ENCODE results near the gene PDE6B.
"Not testable (repeated sequence)": the region's sequence is repeated elsewhere in the genome, so short reads cannot be mapped to it uniquely, and the experiment has no call there.

Gene PDE6B

DNA sequence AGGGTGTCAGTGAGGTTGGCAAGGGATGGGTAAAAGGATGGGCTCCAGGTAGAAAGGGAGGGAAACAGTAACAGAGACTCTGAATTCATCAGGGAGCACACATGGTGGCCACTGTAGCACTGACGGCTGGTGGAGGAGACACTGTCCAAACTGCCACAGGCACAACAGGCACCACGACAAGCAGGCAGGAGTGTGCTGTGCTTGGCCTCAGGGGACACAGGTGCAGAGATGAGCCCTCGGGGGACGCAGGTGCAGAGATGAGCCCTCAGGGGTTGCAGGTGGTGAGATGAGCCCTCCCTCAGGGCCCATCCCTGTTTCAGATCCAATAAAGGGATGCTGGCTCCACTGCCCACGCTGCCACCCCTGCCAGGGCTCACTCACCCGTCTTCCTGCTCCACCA lies 7.6 kb downstream of the PDE6B start:
- H3K4me3 ChIP-seq (ENCODE audit: low read length): no peak overlapping the region
- no peak for DNase-seq (ENCODE audit: low read depth, low spot score)

DNA sequence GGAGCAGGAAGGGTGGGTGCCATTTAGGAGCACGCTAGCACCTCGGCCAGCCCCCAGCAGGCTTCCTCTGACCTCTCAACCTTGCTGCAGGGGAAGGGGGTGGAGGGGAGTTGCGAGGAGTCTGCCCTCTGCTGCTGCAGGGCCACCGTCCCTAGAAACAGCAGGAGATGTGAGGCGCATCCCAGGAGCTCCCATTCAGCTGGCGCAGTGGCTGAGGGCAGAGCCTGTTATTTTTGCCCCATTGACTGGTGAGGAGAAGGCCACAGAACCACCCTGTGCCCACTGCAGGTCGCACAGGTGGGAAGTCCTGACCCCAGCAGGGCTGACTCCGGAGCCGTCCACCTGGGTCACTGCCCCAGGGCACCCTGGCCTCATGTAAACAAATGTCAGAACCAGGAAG lies 8.0 kb downstream of the PDE6B start:
- DNase-seq (ENCODE audit: low read depth, low spot score): no peak
- no peak overlapping the region for H3K4me3 ChIP-seq (ENCODE audit: low read length)

DNA sequence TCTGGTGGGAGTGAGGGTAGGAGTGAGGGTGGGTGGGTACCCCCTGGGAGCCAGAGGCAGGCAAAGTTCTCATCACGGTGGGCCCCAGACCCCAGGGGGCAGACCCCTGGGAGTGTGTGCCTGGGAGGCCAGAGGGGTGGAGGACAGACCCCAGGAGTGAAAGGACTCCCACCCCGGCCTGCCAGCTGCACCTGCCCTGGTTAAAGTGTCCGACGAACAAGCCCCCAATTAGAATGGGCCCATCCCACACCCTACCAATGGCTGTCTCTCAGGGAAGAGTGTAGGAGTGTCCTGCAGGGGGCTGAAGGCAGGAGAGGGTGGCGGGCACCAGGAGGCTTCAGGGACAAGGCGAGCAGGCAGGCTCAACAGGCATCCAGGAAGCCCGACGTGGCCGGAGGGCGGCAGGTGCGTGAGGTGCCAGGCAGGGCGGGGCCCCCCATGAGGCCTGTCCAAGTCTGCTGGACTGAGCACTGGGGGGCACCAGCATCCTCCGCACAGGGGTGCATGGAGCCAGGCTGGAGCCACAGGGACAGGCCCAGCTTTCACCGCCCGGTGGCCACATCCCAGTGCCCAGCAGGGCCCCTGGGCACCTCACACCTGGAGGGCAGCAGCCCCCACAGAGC lies 8.7 kb downstream of the PDE6B start:
- no peak for DNase-seq (ENCODE audit: low read depth, low spot score)

DNA sequence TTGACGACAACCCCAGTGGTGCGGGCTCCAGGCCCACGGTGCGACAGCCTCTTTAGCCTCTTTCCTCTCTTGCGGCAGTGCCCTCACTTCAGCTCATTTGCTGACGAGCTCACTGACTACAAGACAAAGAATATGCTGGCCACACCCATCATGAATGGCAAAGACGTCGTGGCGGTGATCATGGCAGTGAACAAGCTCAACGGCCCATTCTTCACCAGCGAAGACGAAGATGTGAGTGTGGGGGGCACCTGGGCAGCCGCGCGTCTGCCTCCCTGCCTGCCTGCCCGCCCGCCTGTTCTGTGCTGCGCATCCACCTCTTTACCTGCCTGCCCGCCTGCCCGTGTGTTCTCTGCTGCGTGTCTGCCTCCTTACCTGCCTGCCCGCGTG lies 9.2 kb downstream of the PDE6B start:
- DNase-seq (ENCODE audit: low read depth, low spot score): no peak
- no peak overlapping the region for H3K4me3 ChIP-seq (ENCODE audit: low read length)

More for the DNA sequence above, 8.7 kb downstream of the PDE6B start:
- H3K4me3 ChIP-seq (ENCODE audit: low read length): no peak overlapping the region

DNA sequence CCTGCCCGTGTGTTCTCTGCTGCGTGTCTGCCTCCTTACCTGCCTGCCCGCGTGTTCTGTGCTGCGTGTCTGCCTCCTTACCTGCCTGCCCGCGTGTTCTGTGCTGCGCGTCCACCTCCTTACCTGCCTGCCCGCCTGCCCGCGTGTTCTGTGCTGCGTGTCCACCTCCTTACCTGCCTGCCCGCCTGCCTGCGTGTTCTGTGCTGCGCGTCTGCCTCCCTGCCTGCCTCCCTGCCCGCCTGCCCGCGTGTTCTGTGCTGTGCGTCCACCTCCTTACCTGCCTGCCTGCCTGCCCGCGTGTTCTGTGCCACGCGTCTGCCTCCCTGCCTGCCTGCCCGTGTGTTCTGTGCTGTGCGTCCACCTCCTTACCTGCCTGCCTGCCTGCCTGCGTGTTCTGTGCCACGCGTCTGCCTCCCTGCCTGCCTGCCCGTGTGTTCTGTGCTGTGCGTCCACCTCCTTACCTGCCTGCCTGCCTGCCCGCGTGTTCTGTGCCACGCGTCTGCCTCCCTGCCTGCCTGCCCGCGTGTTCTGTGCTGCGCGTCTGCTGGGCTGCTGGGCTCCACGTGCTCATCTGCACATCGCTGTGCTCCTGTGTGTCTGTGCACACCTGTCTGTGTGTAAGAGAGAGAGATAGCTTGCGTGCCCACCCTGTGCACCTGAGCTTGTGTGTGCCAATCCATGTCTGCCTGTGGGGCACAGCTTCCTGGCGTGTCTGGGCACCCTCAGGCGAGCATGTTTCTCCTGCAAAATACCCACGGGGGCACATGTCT lies 9.9 kb downstream of the PDE6B start:
- DNase-seq (ENCODE audit: low read depth, low spot score); H3K4me3 ChIP-seq (ENCODE audit: low read length): not testable (repeated sequence)

DNA sequence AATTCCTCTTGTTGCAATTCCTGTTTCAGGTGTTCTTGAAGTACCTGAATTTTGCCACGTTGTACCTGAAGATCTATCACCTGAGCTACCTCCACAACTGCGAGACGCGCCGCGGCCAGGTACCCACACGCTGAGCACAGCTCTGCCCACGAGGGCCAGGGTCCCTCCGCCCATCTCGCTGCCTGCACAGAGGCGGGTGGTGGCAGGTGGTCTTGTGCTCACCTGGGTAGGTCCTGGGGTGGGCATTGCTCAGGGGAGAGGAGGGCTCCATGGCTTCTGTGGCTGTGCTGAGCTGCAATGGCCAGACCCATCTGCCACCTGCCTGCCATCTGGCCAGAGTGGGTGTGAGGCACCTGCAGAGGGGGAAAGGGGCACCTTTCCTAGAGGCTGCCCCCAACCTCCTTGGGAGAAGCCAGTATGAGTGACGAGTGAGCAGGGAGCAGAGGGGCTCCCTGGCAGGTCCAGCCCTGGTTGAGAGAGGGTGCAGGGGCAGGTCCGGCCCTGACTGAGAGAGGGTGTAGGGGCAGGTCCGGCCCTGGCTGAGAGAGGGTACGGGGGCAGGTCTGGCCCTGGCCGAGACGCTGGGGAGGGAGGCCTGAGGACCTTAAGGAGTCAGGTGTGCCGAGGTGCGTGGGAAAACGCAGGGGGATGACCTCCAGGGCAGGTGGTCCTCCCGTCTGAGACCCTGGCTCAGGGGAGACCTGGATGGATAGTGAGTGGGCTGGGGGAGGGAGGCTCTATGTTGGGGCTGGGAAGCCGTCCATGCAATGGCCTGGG lies 10.7 kb downstream of the PDE6B start:
- H3K4me3 ChIP-seq (ENCODE audit: low read length): no peak overlapping the region
- no peak for DNase-seq (ENCODE audit: low read depth, low spot score)

DNA sequence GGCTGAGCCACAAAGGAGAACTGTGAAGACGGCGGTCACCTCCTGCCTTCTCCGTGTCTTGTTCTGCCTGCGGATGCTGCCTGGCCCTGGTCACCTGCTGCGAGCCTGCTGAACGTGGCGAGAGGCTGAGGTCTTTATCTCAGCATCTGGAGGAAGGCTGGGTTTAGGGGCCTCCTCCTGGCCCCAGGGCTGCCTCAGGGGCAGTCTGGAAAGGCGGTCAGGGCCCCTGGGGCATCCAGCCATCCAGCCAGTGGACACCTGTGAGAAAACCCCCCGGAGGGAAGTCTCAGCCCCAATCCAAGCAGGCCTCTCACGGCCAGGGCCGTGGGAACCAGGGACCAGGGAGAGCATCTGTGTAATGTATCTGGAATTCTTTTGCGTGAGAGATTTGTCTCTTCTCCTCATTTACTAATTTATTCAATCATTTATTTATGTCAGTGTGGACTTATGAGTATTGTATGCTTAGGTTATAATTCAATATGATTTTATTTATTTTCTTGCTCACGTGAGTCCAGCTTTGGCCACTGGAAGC lies 11.3 kb downstream of the PDE6B start:
- DNase-seq (ENCODE audit: low read depth, low spot score): no peak
- H3K4me3 ChIP-seq (ENCODE audit: low read length): no peak overlapping the region

DNA sequence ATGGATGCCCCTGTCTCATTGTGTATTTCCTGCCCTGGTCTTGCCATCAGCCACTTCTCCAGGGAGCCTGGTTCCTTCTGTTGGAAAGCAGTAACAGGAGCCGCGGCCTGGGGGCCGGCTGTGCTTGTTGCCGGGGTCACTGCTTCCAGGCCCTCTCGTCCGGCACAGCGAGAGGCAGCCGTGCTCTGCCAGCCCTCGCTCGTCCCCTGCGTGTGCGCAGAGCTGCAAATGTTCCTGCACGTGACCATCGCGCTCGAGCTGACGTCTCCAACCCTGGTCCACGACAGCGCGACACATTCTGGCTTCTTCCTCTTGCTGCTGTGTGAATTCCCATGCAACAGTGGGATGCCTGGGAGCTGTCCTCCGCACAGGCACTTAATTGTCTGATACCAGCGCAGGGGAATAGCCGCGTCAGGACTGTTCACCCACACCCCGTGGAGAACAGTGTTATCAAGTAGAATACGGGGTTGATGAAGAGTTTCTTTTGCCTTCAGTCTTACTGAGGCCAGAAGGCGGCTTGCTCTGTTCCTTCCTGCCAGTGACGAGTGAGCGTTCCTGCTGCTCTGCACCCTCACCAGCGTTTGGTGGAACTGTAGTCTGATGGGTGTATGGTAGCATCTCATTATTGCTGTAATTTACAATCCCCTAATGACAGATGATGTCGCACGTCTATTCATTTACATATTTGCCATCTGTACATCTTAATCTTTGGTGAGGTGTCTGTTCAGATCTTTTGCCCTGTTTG lies 12.3 kb downstream of the PDE6B start:
- no peak overlapping the region for H3K4me3 ChIP-seq (ENCODE audit: low read length)
- no peak for DNase-seq (ENCODE audit: low read depth, low spot score)

DNA sequence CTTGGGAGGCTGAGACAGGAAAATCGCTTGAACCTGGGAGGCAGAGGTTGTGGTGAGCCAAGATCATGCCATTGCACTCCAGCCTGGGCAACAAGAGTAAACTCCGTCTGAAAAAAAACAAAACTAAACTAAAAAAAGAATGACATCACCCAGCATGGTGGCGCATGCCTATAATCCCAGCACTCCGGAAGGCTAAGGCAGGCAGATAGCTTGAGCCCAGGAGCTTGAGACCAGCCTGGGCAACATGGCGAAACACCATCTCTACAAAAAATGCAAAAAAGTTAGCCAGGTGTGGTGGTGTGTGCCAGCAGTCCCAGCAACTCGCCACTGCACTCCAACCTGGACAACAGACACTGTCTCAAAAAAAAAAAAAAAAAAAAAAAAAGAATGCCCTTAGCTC lies 17.0 kb downstream of the PDE6B start:
- not testable (repeated sequence) for H3K4me3 ChIP-seq (ENCODE audit: low read length); DNase-seq (ENCODE audit: low read depth, low spot score)

DNA sequence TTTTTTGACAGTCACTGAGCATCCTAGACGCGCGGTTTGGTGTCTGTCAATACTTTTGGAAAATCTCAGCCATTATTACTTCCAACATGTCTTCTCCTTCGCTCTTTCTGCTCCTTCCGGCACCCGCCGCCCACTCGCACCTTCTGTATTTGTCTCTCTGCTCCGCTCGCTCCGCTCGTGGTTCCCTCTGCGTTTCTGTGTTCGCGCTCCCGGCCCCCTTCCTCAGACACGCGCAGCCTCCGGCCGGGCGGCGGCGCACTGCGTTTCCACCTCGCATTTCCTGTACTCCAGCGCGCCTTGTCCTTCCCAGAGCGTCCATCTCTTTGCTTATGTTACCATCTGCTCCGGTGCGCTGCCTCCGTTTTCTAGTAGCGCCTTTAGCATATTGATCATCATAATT lies 21.1 kb downstream of the PDE6B start:
- no peak for DNase-seq (ENCODE audit: low read depth, low spot score)
- no peak overlapping the region for H3K4me3 ChIP-seq (ENCODE audit: low read length)

DNA sequence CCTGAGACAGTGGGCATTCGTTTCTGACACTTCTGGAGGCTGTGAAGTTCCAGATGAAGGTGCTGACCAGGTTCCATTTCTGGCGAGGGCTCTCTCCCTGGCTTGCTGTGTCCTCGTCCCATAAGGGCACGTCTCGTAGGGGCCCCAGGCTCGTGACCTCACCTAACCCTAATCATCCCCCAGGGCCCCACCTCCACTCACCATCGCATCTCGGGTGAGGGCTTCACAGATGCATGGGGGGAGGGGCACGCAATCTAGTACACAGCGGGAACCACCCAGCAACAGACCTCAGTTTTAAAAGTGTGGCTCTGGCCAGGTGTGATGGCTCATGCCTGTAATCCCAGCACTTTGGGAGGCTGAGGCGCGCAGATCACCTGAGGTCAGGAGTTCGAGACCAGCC lies 22.1 kb downstream of the PDE6B start:
- no peak overlapping the region for H3K4me3 ChIP-seq (ENCODE audit: low read length)
- DNase-seq (ENCODE audit: low read depth, low spot score): no peak

DNA sequence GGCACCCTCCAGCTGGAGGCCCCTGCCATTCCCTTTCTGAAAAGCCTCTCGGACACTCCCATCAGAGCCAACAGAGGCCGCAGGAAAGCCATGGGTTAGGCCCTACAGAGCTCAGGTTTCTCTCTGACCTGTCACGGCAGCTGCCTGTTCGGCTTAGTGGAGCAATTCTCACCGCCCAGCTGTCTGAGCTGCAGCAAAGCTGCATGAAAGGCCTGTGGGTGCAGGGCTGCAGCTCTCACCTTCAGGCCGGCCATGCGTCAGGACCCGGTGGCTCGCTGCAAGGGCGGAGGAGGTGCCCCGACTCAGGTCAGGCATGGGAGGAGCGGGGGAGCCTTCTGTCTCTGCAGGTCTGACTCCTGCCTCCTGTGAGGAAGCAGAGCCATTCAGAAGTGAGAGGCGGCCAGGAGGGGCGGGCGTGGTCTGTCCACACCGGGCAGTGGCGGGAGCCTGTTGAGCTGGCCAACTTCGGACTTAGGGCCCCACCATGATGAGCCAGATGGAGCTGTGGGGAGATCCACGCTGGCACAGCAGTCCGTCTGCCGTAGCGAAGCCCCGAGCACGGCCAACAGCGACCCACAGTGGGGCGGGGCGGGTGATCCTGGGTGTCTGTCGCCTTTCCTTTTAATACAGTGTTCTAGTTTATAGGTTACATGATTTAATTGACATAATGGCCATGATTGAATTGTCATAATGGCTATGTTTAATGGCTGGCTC lies 23.4 kb downstream of the PDE6B start:
- no peak for DNase-seq (ENCODE audit: low read depth, low spot score)
- H3K4me3 ChIP-seq (ENCODE audit: low read length): no peak overlapping the region

DNA sequence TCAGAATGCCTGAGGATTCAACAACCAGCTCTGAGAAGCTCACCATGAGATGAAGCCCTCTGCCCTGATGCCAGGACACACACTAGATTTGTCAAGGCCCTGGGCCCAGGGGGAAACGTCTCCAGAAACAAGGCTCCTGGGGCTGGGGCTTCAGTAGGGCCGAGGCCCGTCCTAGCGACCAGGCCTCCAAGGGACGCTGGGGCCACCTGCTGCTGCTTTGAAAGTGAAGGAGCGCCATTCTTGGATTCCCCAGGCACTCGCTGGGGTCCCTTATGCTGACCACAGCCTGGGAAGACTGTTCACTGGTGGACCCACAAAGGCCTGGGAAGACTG lies 23.9 kb downstream of the PDE6B start:
- DNase-seq (ENCODE audit: low read depth, low spot score): no peak
- H3K4me3 ChIP-seq (ENCODE audit: low read length): no peak overlapping the region

DNA sequence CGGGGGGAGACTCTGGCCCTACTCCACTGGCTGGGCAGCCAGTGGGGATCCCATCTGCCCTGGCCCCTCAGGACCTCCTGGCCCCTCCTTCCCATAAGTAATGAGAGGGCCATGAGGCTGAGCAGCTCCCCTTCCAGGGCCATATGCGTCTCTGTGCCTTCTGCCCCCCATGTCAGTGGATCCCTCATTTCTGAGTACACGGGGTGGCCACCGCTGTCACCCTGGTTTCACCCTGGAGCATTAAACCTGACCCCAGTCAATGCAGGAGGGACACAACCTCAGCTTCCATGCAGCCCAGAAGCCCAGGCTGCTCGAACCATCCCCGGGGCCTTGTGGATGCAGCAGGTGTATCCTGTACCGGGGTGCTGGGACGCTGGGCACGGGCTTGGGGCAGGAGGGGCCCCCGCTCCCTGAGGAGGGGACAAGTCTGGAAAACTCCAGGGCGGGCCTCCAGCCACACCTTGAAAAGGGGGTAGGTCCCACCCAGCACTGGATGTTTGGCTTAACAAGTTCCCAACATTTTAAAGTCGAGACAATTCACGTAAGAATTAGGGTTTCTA lies 24.5 kb downstream of the PDE6B start:
- no peak overlapping the region for H3K4me3 ChIP-seq (ENCODE audit: low read length)
- DNase-seq (ENCODE audit: low read depth, low spot score): no peak

DNA sequence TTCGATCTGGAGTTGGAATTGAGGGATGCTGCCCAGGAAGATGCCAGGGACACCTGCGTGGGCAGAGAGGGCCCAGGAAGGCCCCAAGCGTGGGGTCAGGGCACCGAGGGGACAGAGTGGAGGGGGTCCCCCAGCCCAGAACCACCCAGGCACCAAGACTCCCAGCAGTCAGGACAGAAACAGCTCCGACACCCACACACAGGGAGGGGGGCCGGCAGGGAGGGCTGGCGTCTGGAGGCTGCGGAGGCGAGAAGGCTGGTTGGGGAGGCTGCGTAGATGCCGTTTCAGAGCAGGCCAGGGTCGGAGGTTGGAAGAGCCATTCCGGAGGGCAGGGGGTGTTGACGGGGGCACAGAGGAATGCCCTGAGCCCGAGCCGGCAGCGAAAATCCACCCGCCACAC lies 25.1 kb downstream of the PDE6B start:
- no peak for DNase-seq (ENCODE audit: low read depth, low spot score)
- no peak overlapping the region for H3K4me3 ChIP-seq (ENCODE audit: low read length)

DNA sequence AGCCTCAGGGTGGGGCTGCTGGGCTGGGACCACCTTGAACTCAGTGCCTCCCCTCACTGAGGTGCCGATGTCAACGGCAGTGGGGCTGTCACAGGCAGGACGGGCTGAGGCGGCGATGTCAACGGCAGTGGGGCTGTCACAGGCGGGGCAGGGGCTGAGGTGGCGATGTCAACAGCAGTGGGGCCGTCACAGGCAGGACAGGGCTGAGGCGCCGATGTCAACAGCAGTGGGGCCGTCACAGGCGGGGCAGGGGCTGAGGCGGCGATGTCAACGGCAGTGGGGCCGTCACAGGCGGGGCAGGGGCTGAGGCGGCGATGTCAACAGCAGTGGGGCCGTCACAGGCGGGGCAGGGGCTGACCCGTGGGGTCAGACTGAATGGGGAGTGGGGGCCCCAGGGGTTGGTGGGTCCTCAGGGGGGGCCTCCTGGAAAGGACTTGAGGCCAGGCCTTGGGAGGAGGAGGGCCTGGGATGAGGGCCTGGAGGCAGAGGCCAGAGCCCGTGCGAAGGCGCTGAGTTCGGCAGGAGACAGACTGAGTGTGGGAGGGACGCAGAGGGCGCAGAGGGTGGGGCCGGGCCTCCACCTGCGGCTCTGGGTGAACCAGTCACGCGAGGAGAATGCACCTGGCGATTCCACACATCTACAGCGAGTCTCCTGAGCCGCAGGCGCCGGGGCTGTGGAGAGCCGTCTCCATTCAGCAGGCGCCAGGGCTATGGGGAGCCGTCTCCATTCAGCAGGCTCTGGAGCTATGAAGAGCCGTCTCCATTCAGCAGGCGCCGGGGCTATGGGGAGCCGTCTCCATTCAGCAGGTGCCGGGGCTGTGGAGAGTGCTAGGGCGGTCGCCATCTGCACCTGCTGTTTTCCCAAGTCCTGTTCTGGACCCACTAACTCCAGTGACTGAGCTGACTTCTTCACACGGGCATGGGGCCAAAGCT lies 25.8 kb downstream of the PDE6B start:
- no peak for DNase-seq (ENCODE audit: low read depth, low spot score)
- no peak overlapping the region for H3K4me3 ChIP-seq (ENCODE audit: low read length)

DNA sequence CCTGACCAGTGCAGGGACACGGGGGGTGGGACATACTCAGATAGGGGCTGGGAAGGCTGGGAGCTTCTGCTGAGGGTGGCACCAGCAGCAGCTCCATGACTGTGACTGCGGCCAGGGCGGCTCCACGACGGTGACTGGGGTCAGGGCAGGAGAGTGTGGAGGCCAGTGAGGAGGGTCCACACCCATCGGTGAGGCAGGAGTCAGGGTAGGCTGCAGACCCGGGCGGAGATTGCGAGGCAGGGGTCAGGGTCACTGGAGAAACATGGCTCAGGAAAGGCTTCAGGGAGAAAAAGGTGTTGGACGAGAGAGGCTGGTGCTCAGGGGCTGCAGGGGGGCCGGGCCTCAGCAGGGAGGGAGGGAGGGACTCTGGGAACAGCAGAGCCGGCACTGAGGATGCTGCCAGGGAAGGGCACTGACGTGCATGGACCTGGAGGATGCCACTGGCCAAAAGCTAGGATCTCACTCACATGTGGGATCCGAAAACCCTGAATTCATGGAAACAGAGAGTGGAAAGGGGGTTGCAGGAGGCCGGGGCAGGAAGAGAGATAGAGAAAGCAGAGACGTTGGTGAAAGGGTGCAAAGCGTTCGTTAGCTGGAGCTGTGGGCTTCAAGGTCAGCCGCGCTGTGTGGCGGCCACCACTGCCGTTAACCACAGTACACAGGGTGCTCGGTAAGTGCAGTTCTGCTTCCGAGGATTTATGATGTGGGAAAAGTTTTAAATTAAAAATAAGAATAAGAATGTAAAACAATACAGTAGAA lies 26.7 kb downstream of the PDE6B start:
- no peak overlapping the region for H3K4me3 ChIP-seq (ENCODE audit: low read length)
- DNase-seq (ENCODE audit: low read depth, low spot score): no peak

All from Jurkat, Clone E6-1 (cell line).